HG02623 (cell line): ENCODE results near the gene MOSMO.

ENCODE experiments used
- ATAC-seq: cut with Tn5 transposase; IDR thresholded peaks from one replicate; pipeline ENCODE4 v1.9.1; 2021; ENCODE audit warnings: moderate library complexity; ENCODE audit not compliant: unreplicated experiment

Gene MOSMO

DNA sequence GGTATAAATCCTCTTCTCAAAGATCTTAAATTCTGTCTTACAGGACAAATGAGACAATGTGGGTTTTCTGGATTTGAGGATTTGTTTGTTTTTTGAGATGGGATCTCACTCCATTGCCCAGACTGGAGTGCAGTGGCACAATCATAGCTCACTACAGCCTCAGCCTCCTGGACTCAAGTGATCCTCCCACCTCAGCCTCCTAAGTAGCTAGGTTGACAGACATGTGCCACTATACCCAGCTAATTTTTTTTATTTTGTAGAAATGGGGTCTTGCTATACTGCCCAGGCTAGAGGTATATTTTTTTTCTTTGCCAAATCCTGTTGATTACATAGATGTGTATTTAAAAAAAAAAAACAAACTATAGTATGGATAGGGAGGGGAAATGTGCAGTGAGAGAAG, 122.6 kb downstream of the MOSMO start:
- ATAC-seq, result no peak

DNA sequence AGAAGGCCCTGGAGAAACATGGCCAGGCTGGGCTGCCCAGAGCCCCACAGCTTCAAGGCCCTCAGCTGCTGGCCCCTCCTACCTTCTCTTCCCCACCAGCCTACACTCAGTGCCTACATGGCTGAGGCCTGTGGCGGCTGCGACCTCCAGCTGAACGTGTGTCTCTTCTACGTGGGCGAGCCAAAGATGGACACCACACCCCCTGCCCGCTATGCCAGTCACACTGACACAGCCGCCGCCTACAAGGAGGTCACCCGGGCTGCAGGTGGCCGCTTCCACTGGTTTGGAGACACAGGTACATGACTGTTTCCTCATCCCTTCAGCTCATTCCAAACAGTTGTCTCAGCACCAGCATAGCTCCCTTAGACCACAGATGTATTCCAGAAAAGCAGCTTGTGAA, 124.9 kb downstream of the MOSMO start:
- no peak for ATAC-seq
